Measurements from ENCODE around the gene SLC12A2. TPM values are rescaled to one million over a fixed set of nuclear protein-coding genes. Genes with fewer than 3 reads are reported as not detected.

The SLC12A2 gene
- total and polyA plus RNA-seq, 9 of the 15 experiments (the other 6 are each of a cell fraction or from before 2014, with no cell fraction given), result 5.1 to 20.3 (median 12.6) TPM

DNA sequence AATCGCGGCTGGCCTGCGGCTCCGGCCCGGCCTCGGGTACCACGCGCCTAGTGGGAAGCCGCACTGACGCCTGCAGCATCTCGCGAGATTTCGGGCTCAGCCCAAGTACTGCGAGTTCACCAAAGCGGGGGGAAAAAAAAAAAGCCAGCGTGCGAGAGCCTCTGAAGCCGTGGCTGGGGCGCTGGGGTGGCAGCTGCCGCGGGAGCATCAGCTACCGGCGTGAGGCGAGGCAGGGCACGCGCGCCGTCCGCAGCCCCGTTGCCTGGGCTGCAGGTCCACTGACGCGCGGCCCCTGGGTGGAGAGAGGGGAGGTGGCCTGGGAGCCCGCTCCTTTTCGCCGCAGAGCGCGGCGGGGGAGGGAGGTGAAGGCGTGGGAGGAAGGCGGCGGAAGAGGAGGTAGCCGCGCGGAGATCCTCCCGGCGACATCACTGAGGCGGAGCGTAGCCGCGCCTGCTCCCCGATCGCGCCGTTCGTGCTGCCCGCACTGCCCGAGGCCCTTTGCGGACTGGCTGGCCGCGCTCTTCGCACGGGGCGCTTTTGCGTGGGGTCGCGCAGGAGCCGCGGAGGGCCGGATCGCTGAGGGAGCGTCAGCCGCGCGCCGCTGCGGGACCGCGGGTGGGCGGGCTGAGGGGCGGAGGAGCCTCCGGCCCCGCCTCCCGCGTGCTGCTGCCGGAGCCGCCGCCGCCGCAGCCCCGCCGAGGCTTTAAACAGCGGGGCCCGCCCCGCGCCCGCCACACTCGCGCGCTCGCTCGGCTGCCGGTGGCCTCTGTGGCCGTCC is at the start of gene SLC12A2 (continued):
- TF ChIP-seq SRF (CRISPR knock-in tag; IDR thresholded peaks at IDR 0.05) (no peak), TRIM24 (IDR thresholded peaks at IDR 0.05) (0 out of 4 replicates have a peak, but pooled peaks of 1 of the 2 experiments have one; percentile 14), POLR3G (IDR thresholded peaks at IDR 0.05; ENCODE audit: extremely low read depth, insufficient read length, insufficient replicate concordance) (no peak), HIVEP1 (CRISPR knock-in tag; IDR thresholded peaks at IDR 0.05) (no peak), CCAR2 (IDR thresholded peaks at IDR 0.05; ENCODE audit: low read depth, low read length) (no peak), MYC (IDR thresholded peaks at IDR 0.05; ENCODE audit: low read depth, low read length) (peak; percentile 92), MYC (CRISPR knock-in tag; IDR thresholded peaks at IDR 0.05; ENCODE audit: borderline replicate concordance, low read depth) (peak; percentile 21; the same call in 1 of the 2 replicates), WHSC1 (IDR thresholded peaks at IDR 0.05; ENCODE audit: low read length) (no peak), PRPF4 (IDR thresholded peaks at IDR 0.05; ENCODE audit: insufficient read depth, low read depth, low read length, poor library complexity, severe bottlenecking) (peak; percentile 13), HDAC1 (IDR thresholded peaks at IDR 0.05) (peak in 1 of 2 experiments; percentile 89; a peak in 2 of 4 replicates), TFAM (CRISPR knock-in tag; conservative IDR thresholded peaks at IDR 0.05) (no peak), ZNF165 (CRISPR knock-in tag; IDR thresholded peaks at IDR 0.05; ENCODE audit: borderline replicate concordance) (no peak), EGR1 (conservative IDR thresholded peaks at IDR 0.05) (peak; percentile 98), SRSF3 (IDR thresholded peaks at IDR 0.05; ENCODE audit: insufficient read depth, low read length) (no peak), YY1 (IDR thresholded peaks at IDR 0.05; ENCODE audit: borderline replicate concordance in 1 of 3, control insufficient read depth in 1 of 3, extremely low read depth in 1 of 3, insufficient read depth in 3 of 3, insufficient read length in 1 of 3, insufficient replicate concordance in 2 of 3, low read depth in 1 of 3, low read length in 2 of 3) (peak in 1 of 3 experiments; percentile 45)
- TF ChIP-seq, protein P1, sequence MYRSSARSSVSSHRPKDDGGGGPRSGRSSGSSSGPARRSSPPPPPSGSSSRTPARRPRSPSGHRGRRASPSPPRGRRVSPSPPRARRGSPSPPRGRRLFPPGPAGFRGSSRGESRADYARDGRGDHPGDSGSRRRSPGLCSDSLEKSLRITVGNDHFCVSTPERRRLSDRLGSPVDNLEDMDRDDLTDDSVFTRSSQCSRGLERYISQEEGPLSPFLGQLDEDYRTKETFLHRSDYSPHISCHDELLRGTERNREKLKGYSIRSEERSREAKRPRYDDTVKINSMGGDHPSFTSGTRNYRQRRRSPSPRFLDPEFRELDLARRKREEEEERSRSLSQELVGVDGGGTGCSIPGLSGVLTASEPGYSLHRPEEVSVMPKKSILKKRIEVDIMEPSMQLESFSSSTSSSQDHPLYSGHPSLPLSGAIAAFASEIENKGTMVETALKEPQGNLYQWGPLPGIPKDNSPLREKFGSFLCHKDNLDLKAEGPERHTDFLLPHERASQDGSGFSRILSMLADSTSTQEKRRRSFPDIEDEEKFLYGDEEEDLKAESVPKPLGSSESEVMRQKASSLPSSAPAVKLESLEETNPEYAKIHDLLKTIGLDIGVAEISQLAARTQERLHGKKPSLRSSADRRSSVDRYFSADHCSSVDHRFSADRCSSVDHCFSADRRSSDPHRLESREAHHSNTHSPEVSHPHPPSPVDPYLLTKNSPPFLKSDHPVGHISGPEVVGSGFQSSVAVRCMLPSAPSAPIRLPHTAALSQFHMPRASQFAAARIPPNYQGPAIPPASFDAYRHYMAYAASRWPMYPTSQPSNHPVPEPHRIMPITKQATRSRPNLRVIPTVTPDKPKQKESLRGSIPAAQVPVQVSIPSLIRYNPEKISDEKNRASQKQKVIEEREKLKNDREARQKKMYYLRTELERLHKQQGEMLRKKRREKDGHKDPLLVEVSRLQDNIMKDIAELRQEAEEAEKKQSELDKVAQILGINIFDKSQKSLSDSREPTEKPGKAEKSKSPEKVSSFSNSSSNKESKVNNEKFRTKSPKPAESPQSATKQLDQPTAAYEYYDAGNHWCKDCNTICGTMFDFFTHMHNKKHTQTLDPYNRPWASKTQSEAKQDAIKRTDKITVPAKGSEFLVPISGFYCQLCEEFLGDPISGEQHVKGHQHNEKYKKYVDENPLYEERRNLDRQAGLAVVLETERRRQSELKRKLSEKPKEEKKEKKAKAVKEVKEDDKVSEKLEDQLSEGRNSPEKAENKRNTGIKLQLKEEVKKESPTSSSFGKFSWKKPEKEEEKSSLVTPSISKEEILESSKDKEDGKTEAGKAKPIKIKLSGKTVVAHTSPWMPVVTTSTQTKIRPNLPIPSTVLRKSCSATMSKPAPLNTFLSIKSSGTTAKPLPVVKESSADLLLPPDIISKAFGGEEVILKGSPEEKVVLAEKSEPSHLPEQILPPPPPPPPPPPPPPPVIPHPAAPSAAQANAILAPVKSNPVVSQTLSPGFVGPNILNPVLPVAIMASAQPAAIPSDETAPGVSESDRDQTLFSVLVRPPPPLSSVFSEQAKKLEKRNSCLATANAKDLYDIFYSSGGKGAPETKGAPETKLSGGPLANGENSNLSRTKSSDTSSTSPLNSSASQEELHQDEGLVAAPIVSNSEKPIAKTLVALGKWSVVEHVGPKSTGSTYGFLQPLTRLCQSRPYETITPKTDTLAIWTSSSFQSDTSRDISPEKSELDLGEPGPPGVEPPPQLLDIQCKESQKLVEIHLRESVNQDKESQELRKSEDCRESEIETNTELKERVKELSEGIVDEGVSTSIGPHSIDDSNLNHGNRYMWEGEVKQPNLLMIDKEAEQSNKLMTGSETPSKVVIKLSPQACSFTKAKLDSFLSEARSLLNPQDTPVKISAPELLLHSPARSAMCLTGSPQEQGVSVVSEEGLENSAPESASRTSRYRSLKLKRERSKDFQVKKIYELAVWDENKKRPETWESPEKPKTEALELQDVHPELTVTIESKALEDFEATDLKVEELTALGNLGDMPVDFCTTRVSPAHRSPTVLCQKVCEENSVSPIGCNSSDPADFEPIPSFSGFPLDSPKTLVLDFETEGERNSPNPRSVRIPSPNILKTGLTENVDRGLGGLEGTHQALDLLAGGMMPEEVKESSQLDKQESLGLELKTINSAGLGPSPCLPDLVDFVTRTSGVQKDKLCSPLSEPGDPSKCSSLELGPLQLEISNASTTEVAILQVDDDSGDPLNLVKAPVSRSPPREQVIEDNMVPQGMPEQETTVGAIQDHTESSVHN (IDR thresholded peaks at IDR 0.05; ENCODE audit: borderline replicate concordance in 1 of 2, low read depth in 1 of 2), result no peak
- TF ChIP-seq, protein P2, sequence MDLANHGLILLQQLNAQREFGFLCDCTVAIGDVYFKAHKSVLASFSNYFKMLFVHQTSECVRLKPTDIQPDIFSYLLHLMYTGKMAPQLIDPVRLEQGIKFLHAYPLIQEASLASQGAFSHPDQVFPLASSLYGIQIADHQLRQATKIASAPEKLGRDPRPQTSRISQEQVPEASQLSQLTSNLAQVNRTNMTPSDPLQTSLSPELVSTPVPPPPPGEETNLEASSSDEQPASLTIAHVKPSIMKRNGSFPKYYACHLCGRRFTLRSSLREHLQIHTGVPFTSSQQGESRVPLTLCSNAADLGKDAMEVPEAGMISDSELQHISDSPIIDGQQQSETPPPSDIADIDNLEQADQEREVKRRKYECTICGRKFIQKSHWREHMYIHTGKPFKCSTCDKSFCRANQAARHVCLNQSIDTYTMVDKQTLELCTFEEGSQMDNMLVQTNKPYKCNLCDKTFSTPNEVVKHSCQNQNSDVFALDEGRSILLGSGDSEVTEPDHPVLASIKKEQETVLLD (IDR thresholded peaks at IDR 0.05), result no peak
